ENCODE results near the gene RNF32. TPM values are rescaled to one million over a fixed set of nuclear protein-coding genes. Genes with fewer than 3 reads are reported as not detected.

The RNF32 gene
- total and polyA plus RNA-seq, 2 of the 13 experiments (the other 11 are each of a cell fraction or from before 2014, with no cell fraction given), result not detected

DNA sequence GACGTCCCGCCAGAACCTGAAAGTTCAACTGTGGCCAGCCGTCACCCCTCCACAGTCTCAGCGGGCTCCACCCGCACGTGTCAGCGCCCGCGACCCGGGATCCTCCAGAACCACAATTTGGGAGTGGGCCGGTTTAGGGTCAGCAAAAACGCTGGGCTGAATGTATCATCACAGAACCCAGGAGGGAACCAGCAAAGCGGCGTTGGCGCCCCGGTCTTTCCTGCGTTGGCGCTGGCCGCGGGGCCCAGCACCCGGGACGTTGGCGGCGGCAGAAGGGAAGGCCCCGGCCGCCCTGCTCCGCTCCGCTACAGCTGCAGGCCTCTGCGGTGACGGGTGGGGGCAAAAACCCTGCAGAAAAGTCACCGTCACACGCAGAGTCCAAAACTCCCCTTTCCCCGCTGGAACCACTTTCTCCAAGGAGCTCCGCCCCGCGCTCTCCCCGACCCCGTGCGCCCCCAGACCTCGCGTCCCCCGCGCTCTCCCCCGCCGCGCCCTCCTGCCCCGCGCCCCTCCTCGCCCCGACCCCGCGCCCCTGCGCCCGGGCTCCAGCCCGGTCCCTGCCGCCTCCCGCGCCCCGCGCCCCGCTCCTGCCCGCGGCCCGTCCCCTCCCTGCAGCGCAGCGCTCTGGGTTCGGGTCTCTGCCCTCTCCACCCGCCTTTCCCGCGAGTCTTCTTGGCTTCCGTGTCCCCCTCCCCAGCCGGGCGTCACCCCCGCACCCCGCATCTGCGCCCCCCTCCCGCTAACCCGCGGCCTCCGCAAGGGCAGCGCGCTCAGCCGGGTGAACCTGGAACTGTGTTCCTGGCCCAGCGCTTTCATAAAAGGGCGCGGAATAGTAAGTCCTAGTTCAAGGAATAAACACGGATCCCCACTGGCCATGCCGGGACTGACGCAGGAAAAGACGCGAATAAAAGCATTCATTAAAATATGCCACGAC lies 24.0 kb upstream of the RNF32 start (continued):
- TF ChIP-seq ZNF329 (CRISPR knock-in tag; IDR thresholded peaks at IDR 0.05; ENCODE audit: low read depth), result no peak
- TF ChIP-seq HNF4A (CRISPR knock-in tag; IDR thresholded peaks at IDR 0.05), result 0 out of 2 replicates have a peak, but pooled peaks have one; percentile 10
- TF ChIP-seq ZNF274 (CRISPR knock-in tag; IDR thresholded peaks at IDR 0.05), result no peak
- TF ChIP-seq TBP (CRISPR knock-in tag; IDR thresholded peaks at IDR 0.05), result no peak
- TF ChIP-seq SRF (IDR thresholded peaks at IDR 0.05; ENCODE audit: low read depth, low read length), result no peak
- TF ChIP-seq ZKSCAN1 (IDR thresholded peaks at IDR 0.05; ENCODE audit: low read length), result no peak
- TF ChIP-seq, protein P1, sequence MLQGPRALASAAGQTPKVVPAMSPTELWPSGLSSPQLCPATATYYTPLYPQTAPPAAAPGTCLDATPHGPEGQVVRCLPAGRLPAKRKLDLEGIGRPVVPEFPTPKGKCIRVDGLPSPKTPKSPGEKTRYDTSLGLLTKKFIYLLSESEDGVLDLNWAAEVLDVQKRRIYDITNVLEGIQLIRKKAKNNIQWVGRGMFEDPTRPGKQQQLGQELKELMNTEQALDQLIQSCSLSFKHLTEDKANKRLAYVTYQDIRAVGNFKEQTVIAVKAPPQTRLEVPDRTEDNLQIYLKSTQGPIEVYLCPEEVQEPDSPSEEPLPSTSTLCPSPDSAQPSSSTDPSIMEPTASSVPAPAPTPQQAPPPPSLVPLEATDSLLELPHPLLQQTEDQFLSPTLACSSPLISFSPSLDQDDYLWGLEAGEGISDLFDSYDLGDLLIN (CRISPR knock-in tag; IDR thresholded peaks at IDR 0.05; ENCODE audit: borderline replicate concordance), result no peak
- no peak for TF ChIP-seq TARDBP (CRISPR knock-in tag; IDR thresholded peaks at IDR 0.05)
- peak; percentile 70; the same call in 1 of the 2 replicates for TF ChIP-seq SMAD9 (CRISPR knock-in tag; IDR thresholded peaks at IDR 0.05)
- TF ChIP-seq ZNF460 (CRISPR knock-in tag; IDR thresholded peaks at IDR 0.05; ENCODE audit: borderline replicate concordance), result no peak
- peak; percentile 64; the same call in 1 of the 2 replicates for TF ChIP-seq KLF6 (CRISPR knock-in tag; IDR thresholded peaks at IDR 0.05)
- no peak for TF ChIP-seq REXO4 (CRISPR knock-in tag; IDR thresholded peaks at IDR 0.05; ENCODE audit: borderline replicate concordance)
- 0 out of 2 replicates have a peak, but pooled peaks have one; percentile 14 for TF ChIP-seq ZSCAN31 (CRISPR knock-in tag; IDR thresholded peaks at IDR 0.05; ENCODE audit: low read depth)
- TF ChIP-seq ZBTB7A (CRISPR knock-in tag; IDR thresholded peaks at IDR 0.05), result peak; percentile 47; the same call in 1 of the 2 replicates
- TF ChIP-seq RNF2 (conservative IDR thresholded peaks at IDR 0.05; ENCODE audit: low read depth), result 0 out of 2 replicates have a peak, but pooled peaks have one; percentile 53
- 0 out of 2 replicates have a peak, but pooled peaks have one; percentile 32 for TF ChIP-seq GPN1 (CRISPR knock-in tag; IDR thresholded peaks at IDR 0.05; ENCODE audit: borderline replicate concordance)
- TF ChIP-seq, protein P2, sequence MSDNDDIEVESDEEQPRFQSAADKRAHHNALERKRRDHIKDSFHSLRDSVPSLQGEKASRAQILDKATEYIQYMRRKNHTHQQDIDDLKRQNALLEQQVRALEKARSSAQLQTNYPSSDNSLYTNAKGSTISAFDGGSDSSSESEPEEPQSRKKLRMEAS (IDR thresholded peaks at IDR 0.05), result peak; percentile 39
- peak; percentile 47; the same call in 1 of the 2 replicates for TF ChIP-seq HDAC1 (CRISPR knock-in tag; IDR thresholded peaks at IDR 0.05)
- peak; percentile 42; the same call in 1 of the 2 replicates for TF ChIP-seq NR2F2 (IDR thresholded peaks at IDR 0.05; ENCODE audit: borderline replicate concordance, low read depth)
- peak; percentile 98 for TF ChIP-seq ZNF7 (CRISPR knock-in tag; IDR thresholded peaks at IDR 0.05)
- TF ChIP-seq TBL1XR1 (IDR thresholded peaks at IDR 0.05; ENCODE audit: borderline replicate concordance, low read length, partially characterized antibody), result no peak
- TF ChIP-seq, protein P3, sequence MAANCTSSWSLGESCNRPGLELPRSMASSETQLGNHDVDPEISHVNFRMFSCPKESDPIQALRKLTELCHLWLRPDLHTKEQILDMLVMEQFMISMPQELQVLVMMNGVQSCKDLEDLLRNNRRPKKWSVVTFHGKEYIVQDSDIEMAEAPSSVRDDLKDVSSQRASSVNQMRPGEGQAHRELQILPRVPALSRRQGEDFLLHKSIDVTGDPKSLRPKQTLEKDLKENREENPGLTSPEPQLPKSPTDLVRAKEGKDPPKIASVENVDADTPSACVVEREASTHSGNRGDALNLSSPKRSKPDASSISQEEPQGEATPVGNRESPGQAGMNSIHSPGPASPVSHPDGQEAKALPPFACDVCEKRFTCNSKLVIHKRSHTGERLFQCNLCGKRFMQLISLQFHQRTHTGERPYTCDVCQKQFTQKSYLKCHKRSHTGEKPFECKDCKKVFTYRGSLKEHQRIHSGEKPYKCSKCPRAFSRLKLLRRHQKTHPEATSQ (CRISPR knock-in tag; IDR thresholded peaks at IDR 0.05; ENCODE audit: borderline replicate concordance), result 0 out of 2 replicates have a peak, but pooled peaks have one; percentile 30
- TF ChIP-seq ZNF30 (CRISPR knock-in tag; IDR thresholded peaks at IDR 0.05), result no peak
- TF ChIP-seq, protein P4, sequence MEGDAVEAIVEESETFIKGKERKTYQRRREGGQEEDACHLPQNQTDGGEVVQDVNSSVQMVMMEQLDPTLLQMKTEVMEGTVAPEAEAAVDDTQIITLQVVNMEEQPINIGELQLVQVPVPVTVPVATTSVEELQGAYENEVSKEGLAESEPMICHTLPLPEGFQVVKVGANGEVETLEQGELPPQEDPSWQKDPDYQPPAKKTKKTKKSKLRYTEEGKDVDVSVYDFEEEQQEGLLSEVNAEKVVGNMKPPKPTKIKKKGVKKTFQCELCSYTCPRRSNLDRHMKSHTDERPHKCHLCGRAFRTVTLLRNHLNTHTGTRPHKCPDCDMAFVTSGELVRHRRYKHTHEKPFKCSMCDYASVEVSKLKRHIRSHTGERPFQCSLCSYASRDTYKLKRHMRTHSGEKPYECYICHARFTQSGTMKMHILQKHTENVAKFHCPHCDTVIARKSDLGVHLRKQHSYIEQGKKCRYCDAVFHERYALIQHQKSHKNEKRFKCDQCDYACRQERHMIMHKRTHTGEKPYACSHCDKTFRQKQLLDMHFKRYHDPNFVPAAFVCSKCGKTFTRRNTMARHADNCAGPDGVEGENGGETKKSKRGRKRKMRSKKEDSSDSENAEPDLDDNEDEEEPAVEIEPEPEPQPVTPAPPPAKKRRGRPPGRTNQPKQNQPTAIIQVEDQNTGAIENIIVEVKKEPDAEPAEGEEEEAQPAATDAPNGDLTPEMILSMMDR (CRISPR knock-in tag; IDR thresholded peaks at IDR 0.05), result peak; percentile 26; the same call in 1 of the 2 replicates
- TF ChIP-seq RFXANK (CRISPR knock-in tag; IDR thresholded peaks at IDR 0.05), result no peak
- 0 out of 2 replicates have a peak, but pooled peaks have one; percentile 27 for TF ChIP-seq ZNF816 (CRISPR knock-in tag; IDR thresholded peaks at IDR 0.05; ENCODE audit: borderline replicate concordance)
- no peak for TF ChIP-seq ZNF121 (CRISPR knock-in tag; IDR thresholded peaks at IDR 0.05)

Data from HepG2 (cell line).